CD4-positive, alpha-beta T cell treated with Interleukin-17A for 4 hours (primary cell): Measurements from ENCODE around the gene WIPI1.
A peak's percentile ranks its signal among the peaks of the same experiment; 100 is the strongest.
"Not testable (repeated sequence)": the region's sequence is repeated elsewhere in the genome, so short reads cannot be mapped to it uniquely, and the experiment has no call there.

ENCODE experiments used
- DNase-seq: peaks from one replicate; pipeline ENCODE4 v3.0.0-alpha.2; 2020; ENCODE audit warnings: mixed read lengths

The WIPI1 gene

GRCh38 chr17:68437979-68438822, 19.1 kb downstream of the WIPI1 start:
- peak; percentile 65 for DNase-seq

DNA sequence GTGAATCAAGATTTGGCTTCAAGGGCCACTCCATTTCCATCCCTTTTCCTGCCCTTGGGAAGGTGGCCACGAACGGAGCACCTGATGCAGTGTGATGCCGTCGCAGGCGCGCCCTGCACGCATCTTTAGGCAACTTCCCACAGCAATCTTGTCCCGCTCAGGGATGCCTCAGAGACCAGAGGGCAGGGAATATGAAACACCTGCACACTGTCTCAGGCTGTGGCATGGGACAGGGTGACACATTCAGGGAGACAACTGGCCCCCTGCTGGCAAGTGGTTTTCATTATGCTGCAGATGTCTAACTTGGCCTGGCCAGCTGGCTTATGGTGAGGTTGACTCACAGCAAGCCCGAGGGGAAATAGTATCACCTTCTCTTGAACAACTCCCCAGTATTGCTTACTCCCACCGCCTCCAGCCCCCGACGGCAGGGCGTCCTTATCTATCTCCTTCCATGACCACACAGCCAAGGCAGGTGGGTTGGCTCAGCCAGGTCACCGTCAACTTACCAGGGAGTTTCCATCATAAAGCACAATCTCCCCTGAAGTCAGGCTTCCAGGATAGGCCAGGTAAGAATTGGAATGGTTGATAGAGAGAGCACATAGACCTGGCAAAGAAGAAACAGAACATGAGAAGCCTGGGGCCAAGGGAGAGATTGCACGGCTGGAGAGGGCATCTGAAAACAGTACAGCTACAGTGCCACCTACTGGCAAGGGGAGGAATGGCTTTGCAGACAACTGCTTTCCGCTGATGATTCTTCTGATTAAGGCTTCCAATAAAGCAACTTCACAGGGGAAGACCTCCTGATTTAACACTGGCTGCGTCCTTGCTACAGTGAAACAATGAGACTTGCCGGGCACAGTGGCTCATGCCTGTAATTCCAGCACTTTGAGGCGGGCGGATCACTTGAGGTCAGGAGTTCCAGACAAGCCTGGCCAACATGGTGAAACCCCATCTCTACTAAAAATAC, 21.1 kb downstream of the WIPI1 start:
- peak; percentile 90 for DNase-seq

DNA sequence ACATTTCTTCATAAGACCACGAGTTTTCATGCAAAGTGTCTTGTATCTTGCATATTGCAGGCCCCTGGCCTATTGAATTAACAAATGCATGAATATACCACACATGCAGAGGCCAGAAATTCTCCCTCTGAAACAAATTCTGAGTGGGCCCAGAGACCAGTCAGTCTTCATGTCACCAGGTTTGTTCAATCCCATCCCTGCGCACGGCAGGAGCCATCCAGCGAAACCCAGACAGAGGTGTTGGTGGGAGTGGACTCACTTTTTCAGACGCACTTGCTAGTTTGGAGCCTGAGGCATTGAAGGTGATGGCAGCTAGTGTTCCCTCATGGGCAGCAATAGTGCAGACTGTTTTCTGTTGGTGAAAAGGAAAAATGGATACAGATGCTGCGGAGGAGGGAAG, 21.9 kb downstream of the WIPI1 start:
- no peak for DNase-seq

DNA sequence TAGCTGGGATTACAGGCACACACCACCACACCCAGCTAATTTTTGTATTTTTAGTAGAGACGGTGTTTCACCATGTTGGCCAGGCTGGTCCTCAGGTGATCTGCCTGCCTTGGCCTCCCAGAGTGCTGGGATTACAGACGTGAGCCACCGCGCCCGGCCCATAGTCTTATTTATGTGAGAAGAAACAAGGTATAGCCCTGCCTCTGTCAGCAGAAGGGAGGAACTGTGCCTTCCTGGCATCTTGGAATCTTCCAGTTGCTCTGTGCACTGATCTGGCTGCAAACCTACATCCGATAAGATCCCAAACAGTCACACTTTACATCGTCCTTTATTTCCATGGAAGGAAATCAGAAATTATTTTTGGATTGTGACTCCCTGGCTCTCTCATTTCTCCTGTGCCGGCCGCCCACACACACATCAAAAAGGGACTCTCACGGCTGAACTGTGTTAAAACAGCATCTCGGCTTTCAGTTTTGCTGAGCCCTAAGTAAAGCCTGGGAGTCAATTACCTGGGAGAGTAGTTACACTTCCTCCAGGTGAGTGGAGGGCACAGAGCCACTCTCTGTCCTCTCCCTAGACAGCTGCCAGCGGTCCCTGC, 23.3 kb downstream of the WIPI1 start:
- no peak for DNase-seq

DNA sequence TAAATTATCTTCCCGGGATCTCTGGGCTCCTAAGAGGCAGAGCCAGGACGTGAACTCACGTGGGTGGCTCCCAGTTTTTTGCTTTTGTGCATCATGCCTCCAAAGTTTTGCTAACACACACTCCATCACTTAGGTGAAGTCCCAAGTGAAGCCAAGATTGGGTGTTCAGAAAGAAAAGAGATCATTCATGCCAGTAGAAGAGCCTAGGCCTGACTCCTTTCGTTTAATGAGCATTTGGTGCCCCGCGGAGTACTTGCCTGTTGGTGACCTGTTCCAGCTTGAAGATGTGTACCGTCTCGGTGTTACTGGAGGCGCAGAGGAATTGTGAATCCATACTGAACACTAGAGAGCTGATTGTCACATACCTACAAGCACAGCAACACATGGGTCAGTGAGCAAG, 24.1 kb downstream of the WIPI1 start:
- DNase-seq = no peak

DNA sequence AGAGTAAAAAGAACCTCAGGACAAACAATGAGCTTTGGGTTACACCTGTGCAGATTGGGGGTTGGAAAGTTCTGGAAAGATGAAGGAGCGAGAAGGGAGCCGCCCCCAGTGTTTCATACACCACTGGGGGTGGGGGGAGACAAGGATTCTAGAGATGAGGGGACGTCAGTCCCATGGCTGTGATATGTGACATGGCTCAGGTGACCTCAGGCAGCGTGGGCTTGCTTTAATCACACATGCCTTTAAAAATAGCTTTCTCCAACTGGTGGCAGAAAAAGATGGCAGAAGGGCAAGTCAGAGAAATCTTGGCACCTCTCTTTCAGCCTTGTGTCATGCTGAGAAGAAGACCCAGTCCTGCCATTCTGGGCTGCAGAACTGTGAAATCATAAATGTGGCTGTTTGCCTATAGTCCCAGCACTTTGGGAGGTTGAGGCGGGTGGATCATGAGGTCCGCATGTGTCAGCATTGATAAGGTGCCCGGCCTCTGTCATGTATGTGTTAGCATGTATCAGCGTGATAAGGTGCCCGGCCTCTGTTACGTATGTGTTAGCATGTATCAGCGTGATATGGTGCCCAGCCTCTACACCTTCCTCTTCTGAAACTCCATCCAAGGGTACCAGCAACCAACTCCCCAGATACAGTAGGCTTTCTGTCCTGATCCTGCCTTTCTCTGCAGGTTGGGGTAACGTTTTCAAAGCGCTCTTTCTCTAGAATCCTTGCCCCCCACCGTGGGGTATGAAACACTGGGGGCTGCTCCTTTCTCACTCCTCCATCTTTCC, 25.0 kb downstream of the WIPI1 start:
- DNase-seq = no peak

GRCh38 chr17:68431661-68432071, 25.6 kb downstream of the WIPI1 start:
- peak; percentile 72 for DNase-seq

DNA sequence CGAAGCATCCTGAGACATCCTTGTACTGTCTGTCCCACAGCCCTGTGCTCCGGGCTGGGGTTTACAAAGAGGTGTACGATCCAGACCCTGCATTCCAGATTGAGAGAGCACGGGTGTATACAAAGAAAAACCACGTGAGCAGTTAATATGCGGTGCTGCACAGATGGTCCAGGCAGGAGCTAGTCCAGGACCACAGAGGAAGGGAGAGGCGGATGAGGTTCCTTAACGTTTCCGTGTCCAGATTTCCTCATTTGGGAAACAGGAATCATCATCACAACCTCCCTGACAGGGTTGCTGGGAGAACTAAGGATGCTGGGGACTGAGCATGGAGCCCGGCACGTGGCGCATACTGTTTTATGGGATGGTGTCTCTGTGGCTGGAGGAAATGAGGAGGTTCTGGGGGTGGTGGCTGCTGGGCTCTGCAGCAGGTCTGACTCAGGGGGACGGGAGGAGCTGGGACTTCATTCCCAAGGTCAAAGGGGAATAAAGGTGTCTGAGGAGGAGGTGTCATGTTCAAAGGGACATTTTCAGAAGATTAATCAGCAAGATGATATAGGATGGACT, 26.2 kb downstream of the WIPI1 start:
- DNase-seq = no peak

DNA sequence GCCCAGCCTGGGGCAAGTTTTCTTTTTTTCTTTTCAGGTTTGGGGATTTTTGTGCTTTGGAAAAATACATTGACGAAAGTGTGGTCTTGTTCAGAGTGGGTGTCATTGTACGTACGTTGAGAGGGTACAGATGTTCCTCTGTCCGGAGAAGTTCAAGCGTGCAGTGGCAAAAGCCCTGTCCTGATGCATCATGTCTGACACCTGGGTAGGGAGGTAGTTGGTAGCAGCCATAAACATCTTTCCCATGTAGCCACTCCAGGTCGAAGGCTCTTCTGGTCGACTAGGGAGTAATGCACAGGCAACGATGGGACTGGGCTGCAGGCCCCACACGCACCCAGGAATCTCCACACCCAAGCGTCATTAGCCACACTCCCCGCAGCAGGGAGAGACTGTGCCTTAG, 27.4 kb downstream of the WIPI1 start:
- no peak for DNase-seq

- DNase-seq = no peak
Observed at GRCh38 chr17:68428498-68429172, 28.7 kb downstream of the WIPI1 start.

DNA sequence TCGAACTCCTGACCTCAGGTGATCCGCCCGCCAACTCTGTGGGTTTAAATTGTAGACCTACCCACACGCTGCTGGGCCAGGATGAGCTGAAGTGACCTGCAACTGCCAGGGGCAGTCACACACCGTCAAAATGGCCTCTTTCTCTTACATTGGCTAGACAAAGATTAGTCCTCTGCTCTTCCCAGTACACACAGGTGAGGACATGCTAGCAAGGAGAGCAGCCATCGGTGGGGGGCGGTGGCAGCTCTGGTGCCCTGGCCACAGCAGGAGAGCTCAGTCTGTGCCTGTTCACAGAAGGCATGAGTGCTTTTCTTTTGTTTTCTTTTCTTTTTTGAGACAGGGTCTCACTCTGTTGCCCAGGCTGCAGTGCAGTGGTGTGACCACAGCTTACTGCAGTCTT, 29.7 kb downstream of the WIPI1 start:
- no peak for DNase-seq

DNA sequence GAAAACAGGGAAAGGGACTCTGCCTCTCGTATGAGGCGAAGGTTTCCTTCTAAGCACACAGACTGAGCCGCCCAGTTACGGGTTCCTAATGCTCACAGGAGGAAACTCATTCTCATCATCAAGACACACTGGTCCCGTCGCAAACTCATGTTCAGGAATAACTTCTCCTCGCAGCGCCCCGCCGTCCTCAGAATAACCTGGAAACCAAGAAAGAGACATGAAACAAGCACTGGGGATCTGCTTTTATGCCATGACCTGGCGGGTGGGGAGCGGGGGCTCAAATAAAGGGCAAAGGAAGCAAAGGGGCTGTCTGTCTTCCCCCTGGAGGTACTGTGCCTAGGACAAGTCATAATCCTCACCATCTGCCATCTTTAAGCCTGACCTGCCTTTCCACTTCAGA, 31.3 kb downstream of the WIPI1 start:
- no peak for DNase-seq

GRCh38 chr17:68424861-68425260, 32.4 kb downstream of the WIPI1 start:
- no peak for DNase-seq

DNA sequence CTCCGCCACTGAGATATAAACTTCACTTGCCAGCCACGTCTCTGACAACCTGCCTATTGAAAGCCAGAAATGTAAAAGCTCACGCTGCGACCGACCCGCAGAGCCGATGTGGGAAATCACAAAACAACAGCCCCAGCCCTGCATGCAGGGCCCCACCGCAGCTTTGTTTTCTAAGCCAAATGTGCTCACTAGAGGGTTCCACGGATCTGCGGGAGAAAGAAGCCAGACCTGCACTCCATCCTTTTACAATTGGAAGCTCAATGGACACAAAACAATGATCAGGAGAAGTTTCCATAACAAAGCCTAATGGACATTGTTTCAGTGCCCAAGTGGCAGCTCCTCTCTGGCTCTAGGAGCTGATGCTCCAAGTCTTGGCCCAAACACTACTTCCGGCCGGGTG, 33.1 kb downstream of the WIPI1 start:
- DNase-seq = no peak

- no peak for DNase-seq
Observed at GRCh38 chr17:68423251-68423650, 34.0 kb downstream of the WIPI1 start.

GRCh38 chr17:68422821-68423220, 34.5 kb downstream of the WIPI1 start:
- no peak for DNase-seq

DNA sequence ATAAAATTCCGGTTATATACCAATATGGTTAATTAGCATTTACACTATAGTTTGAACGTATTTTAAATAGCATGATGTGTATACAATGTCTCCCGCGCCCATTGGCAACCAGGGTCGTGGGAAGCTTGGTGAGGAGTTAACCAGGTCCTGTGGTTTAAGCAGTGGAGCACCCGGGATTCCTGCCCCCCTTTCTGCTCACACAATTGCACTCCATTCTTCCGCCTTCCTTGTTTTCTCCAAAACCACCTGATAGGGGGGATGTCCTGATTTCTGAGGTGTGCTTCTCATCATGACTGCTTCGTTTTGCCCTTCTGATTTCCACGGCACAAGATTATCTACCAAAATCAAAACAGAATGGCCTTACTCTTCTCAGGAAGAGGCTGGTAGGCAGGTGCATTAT, 35.8 kb downstream of the WIPI1 start:
- no peak for DNase-seq

GRCh38 chr17:68420065-68420464, 37.2 kb downstream of the WIPI1 start:
- no peak for DNase-seq

GRCh38 chr17:68418876-68419275, 38.4 kb downstream of the WIPI1 start:
- no peak for DNase-seq

GRCh38 chr17:68417317-68417716, 40.0 kb downstream of the WIPI1 start:
- no peak for DNase-seq

- DNase-seq = not testable (repeated sequence)
Observed at GRCh38 chr17:68414901-68415300, 42.4 kb downstream of the WIPI1 start.
